ENCODE results near the gene ALPG.

- no peak for TF ChIP-seq CTCF (IDR thresholded peaks at IDR 0.05)
- TF ChIP-seq SP1 (CRISPR knock-in tag; conservative IDR thresholded peaks at IDR 0.05): no peak
- TF ChIP-seq SMAD4 (CRISPR knock-in tag; IDR thresholded peaks at IDR 0.05): no peak
- TF ChIP-seq MAX (CRISPR knock-in tag; IDR thresholded peaks at IDR 0.05): no peak
Measured at GRCh38 chr2:232376713-232377112, 29.9 kb upstream of the ALPG start.

All from WTC11 (cell line).